ENCODE measurements around the gene KLF5. TPM values are rescaled to one million over a fixed set of nuclear protein-coding genes. Genes with fewer than 3 reads are reported as not detected.

Gene KLF5
- total RNA-seq, 1 donor from 2014 or later, result 0.84 TPM

GRCh38 chr13:73063166-73063565 is 4.4 kb downstream of the KLF5 start:
- Mint-ChIP-seq H3K4me1 (peaks cover 28% of the 10 kb centered on the region), H3K4me3 (no peak overlapping the region)
- no peaks in the 10 kb centered on the region for H3K36me3 ChIP-seq

DNA sequence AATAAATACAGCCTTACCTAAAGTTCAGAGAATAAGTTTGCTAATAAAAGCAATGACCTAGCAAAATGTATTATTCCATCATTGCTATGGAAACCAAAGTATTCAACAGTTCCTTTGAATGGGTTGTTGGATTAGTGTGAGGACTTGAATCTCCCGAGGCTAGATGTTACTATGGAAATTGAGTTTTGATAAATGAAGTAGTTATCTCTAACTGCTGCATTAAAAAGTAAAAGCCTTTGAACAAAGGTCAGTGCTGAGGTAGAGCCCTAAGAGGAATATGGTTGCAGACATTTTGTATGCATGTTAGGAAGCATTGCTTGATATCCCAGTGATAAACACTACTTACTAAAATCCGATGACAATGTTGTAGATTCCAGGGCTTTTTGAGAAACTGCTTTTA is 6.2 kb downstream of the KLF5 start:
- Histone ChIP-seq H4K20me1 (ENCODE audit: low read depth) (peaks cover 6% of the 10 kb centered on the region), H3K27me3 (peaks cover 34% of the 10 kb centered on the region), H3K4me2 (no peak overlapping the region), H3K9ac (no peak overlapping the region), H3K9me3 (ENCODE audit: low read depth) (no peaks in the 10 kb centered on the region), H3K4me3 (no peak overlapping the region), H2AFZ (replicated peaks) (no peak overlapping the region), H3K27ac (no peak overlapping the region), H3K36me3 (no peaks in the 10 kb centered on the region), H3K4me1 (no peaks in the 10 kb centered on the region), H3F3A (ENCODE audit: low read depth) (no peaks in the 10 kb centered on the region), H3K79me2 (ENCODE audit: low read depth) (no peaks in the 10 kb centered on the region)
- Mint-ChIP-seq H3K27ac (no peak overlapping the region), H3K9me3 (no peaks in the 10 kb centered on the region), H3K4me3 (no peak overlapping the region), H3K4me1 (peaks cover 23% of the 10 kb centered on the region), H3K27me3 (ENCODE audit: insufficient read depth, low read depth) (peaks cover 16% of the 10 kb centered on the region), H3K36me3 (no peaks in the 10 kb centered on the region)
- no peak for DNase-seq (ENCODE audit: low spot score)
- TF ChIP-seq EZH2 (IDR thresholded peaks at IDR 0.05) (no peak), EZH2phosphoT487 (IDR thresholded peaks at IDR 0.05) (no peak)
- TF ChIP-seq, protein P1, sequence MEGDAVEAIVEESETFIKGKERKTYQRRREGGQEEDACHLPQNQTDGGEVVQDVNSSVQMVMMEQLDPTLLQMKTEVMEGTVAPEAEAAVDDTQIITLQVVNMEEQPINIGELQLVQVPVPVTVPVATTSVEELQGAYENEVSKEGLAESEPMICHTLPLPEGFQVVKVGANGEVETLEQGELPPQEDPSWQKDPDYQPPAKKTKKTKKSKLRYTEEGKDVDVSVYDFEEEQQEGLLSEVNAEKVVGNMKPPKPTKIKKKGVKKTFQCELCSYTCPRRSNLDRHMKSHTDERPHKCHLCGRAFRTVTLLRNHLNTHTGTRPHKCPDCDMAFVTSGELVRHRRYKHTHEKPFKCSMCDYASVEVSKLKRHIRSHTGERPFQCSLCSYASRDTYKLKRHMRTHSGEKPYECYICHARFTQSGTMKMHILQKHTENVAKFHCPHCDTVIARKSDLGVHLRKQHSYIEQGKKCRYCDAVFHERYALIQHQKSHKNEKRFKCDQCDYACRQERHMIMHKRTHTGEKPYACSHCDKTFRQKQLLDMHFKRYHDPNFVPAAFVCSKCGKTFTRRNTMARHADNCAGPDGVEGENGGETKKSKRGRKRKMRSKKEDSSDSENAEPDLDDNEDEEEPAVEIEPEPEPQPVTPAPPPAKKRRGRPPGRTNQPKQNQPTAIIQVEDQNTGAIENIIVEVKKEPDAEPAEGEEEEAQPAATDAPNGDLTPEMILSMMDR (IDR thresholded peaks at IDR 0.05), result no peak

More at GRCh38 chr13:73063166-73063565, 4.4 kb downstream of the KLF5 start:
- no peaks in the 10 kb centered on the region for H3K79me2 ChIP-seq (ENCODE audit: low read depth)
- peaks cover 27% of the 10 kb centered on the region for H3K27me3 Mint-ChIP-seq (ENCODE audit: insufficient read depth, low read depth)
- DNase-seq (ENCODE audit: low spot score), result no peak
- no peaks in the 10 kb centered on the region for H3K9me3 Mint-ChIP-seq
- no peak overlapping the region for H3K27ac ChIP-seq
- H3K4me3 ChIP-seq, result no peak overlapping the region
- H3F3A ChIP-seq (ENCODE audit: low read depth), result no peaks in the 10 kb centered on the region
- no peak overlapping the region for H3K27ac Mint-ChIP-seq
- H3K4me1 ChIP-seq, result no peaks in the 10 kb centered on the region
- no peak overlapping the region for H3K9ac ChIP-seq
- H4K20me1 ChIP-seq (ENCODE audit: low read depth), result peaks cover 6% of the 10 kb centered on the region
- no peaks in the 10 kb centered on the region for H3K36me3 Mint-ChIP-seq
- TF ChIP-seq EZH2phosphoT487 (IDR thresholded peaks at IDR 0.05) (no peak), EZH2 (IDR thresholded peaks at IDR 0.05) (no peak)
- TF ChIP-seq, protein P1 (IDR thresholded peaks at IDR 0.05), result no peak
- H2AFZ ChIP-seq (replicated peaks), result no peak overlapping the region
- H3K27me3 ChIP-seq, result peaks cover 50% of the 10 kb centered on the region
- H3K9me3 ChIP-seq (ENCODE audit: low read depth), result no peaks in the 10 kb centered on the region
- H3K4me2 ChIP-seq, result no peak overlapping the region

DNA sequence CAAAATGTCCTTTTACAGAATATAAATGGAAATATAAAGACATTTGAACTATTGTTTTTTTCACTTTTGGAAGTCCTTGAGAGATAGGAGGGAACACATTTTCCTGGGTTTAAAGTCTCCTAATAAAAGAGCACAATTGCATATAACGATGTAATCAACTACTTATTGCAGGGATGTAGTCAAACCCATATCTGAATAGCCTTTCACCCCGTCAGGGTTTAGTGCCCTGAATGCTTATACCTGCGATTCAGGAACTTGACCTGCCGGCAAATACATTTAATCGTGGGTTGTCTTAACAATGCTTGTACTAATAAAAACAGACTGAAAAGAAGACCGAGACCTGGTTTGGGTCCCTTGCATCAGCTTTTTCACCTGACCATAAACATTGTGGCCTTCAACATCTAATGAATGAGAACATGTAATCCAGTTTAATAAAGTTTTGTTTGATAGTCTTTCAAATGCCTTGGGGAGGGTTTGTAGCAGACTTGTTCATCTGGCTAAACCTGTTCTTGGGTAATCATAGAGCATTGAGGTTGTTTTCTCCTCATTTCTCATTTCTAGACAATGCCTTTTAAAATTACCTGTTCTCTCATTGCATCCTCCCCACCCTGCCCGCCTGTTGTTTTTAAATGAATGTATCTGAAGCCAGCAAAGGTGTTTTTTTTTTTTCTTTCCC is 7.0 kb downstream of the KLF5 start:
- no peak overlapping the region for H3K4me2 ChIP-seq
- no peaks in the 10 kb centered on the region for H3F3A ChIP-seq (ENCODE audit: low read depth)
- H3K27ac ChIP-seq, result no peak overlapping the region
- peaks cover 2% of the 10 kb centered on the region for H4K20me1 ChIP-seq (ENCODE audit: low read depth)
- H3K27me3 ChIP-seq, result peaks cover 26% of the 10 kb centered on the region
- Mint-ChIP-seq H3K9me3 (no peaks in the 10 kb centered on the region), H3K27ac (no peak overlapping the region), H3K4me3 (no peak overlapping the region), H3K4me1 (peaks cover 18% of the 10 kb centered on the region), H3K36me3 (no peaks in the 10 kb centered on the region), H3K27me3 (ENCODE audit: insufficient read depth, low read depth) (peaks cover 8% of the 10 kb centered on the region)
- H3K9me3 ChIP-seq (ENCODE audit: low read depth), result no peaks in the 10 kb centered on the region
- no peaks in the 10 kb centered on the region for H3K4me1 ChIP-seq
- no peaks in the 10 kb centered on the region for H3K79me2 ChIP-seq (ENCODE audit: low read depth)
- TF ChIP-seq, protein P1 (IDR thresholded peaks at IDR 0.05), result no peak
- no peak for TF ChIP-seq EZH2phosphoT487 (IDR thresholded peaks at IDR 0.05)
- no peak for TF ChIP-seq EZH2 (IDR thresholded peaks at IDR 0.05)
- H2AFZ ChIP-seq (replicated peaks), result no peak overlapping the region
- H3K36me3 ChIP-seq, result no peaks in the 10 kb centered on the region
- DNase-seq (ENCODE audit: low spot score), result no peak
- no peak overlapping the region for H3K9ac ChIP-seq
- H3K4me3 ChIP-seq, result no peak overlapping the region
